Activated CD8-positive, alpha-beta T cell treated with anti-CD3 and anti-CD28 coated beads for 36 hours (primary cell): ENCODE measurements around the gene TBC1D14. TPM values are rescaled to one million over a fixed set of nuclear protein-coding genes. Genes with fewer than 3 reads are reported as not detected.

Source experiments
- ATAC-seq: fragments of 200-7000 bp; cut with Tn5 transposase; one replicate; pipeline ENCODE4 v1.10.0; 2021; ENCODE audit warnings: mild to moderate bottlenecking, moderate library complexity
- CTCF ChIA-PET: fragments of 350-600 bp; sonication (Branson Sonifier 250); formaldehyde crosslinking; loops from one replicate; lab custom pipeline; 2021; ENCODE audit warnings: antibody characterized with exemption; lab: Charles Lee
- POLR2A ChIA-PET: fragments of 350-600 bp; sonication (Branson Sonifier 250); formaldehyde crosslinking; loops from one replicate; lab custom pipeline; 2021; ENCODE audit warnings: antibody characterized with exemption; lab: Charles Lee
- DNase-seq: peaks from one replicate; pipeline ENCODE4 v3.0.0-alpha.2; 2020
- H3K27ac Mint-ChIP-seq: one replicate; pipeline ENCODE4 v1.8.0; 2021; ENCODE audit warnings: mild to moderate bottlenecking, mixed read lengths
- H3K27me3 Mint-ChIP-seq: one replicate; pipeline ENCODE4 v1.8.0; 2021; ENCODE audit warnings: mixed read lengths
- H3K36me3 Mint-ChIP-seq: one replicate; pipeline ENCODE4 v1.8.0; 2021; ENCODE audit warnings: low read depth, mixed read lengths
- H3K4me1 Mint-ChIP-seq: one replicate; pipeline ENCODE4 v1.8.0; 2021; ENCODE audit warnings: low read depth, mixed read lengths
- H3K4me3 Mint-ChIP-seq: one replicate; pipeline ENCODE4 v1.8.0; 2021; ENCODE audit warnings: mild to moderate bottlenecking, moderate library complexity, mixed read lengths
- H3K9me3 Mint-ChIP-seq: one replicate; pipeline ENCODE4 v1.8.0; 2021; ENCODE audit warnings: mixed read lengths
- CTCF ChIP-seq: fragments of 200-600 bp; IDR thresholded peaks from one replicate; pipeline ENCODE4 v1.8.0; 2022; ENCODE audit warnings: antibody characterized with exemption, mild to moderate bottlenecking
- intact Hi-C: fragments of 100-400 bp; cut with micrococcal nuclease; formaldehyde crosslinking; loops from one replicate; pipeline ENCODE4 v1.10.0; 2022
- total RNA-seq, 2 experiments: library from RNA; stranded (reverse); gene quantifications; one replicate each; pipeline ENCODE4 v1.2.3, GENCODE V29; 2021

TBC1D14 gene
- total RNA-seq, 2 experiments from 2014 or later, result 34.7 to 36.3 TPM

- no peak for ATAC-seq
- Mint-ChIP-seq H3K4me3 (no peak overlapping the region), H3K4me1 (peaks cover 67% of the 10 kb centered on the region), H3K27me3 (no peaks in the 10 kb centered on the region), H3K9me3 (no peaks in the 10 kb centered on the region), H3K36me3 (peaks cover 40% of the 10 kb centered on the region), H3K27ac (no peak overlapping the region)
- TF ChIP-seq CTCF, result no peak
- ChIA-PET POLR2A (interaction anchor here (1.2 kb wide), 1 partner anchor 13 kb away, joined by 4 read pairs; no protein-coding TSS in a partner anchor), CTCF (interaction anchor here (0.6 to 1.4 kb wide), 2 partner anchors 14 to 34 kb away, joined by 3 to 4 read pairs; no protein-coding TSS in a partner anchor)
- intact Hi-C loops, result no loop called here
- no peak for DNase-seq
These were observed 20.3 kb downstream of the TBC1D14 start for GRCh38 chr4:6929812-6930464.

DNA sequence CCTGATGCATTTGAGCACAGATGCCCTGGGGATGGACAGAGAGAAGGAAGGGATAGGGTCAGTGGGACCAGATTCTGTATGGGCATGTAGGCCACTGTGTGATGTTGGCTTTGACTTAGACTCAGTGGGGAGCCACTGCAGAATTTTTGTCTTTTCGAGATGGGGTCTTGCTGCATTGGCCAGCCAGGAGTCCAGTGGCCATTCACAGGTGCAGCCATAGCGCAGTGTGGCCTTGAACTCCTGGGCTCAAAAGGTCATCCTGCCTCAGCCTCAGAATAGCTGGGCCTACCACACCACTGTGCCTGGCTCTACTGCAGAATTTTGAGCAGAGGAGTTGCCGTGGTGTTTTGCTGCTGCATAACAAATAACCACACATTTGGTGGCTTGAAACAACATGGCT lies 22.8 kb downstream of the TBC1D14 start:
- DNase-seq, result no peak
- no peaks in the 10 kb centered on the region for H3K27me3 Mint-ChIP-seq
- intact Hi-C loops, result no loop called here
- POLR2A ChIA-PET, result no interaction called here
- H3K9me3 Mint-ChIP-seq, result peaks cover 1% of the 10 kb centered on the region
- CTCF ChIA-PET, result no interaction called here
- peaks cover 57% of the 10 kb centered on the region for H3K4me1 Mint-ChIP-seq
- peaks cover 29% of the 10 kb centered on the region for H3K36me3 Mint-ChIP-seq
- no peak overlapping the region for H3K4me3 Mint-ChIP-seq
- no peak overlapping the region for H3K27ac Mint-ChIP-seq
- no peak for TF ChIP-seq CTCF
- no peak for ATAC-seq

- Mint-ChIP-seq H3K36me3 (peaks cover 32% of the 10 kb centered on the region), H3K4me3 (no peak overlapping the region), H3K27me3 (no peaks in the 10 kb centered on the region), H3K4me1 (peaks cover 57% of the 10 kb centered on the region), H3K27ac (no peak overlapping the region), H3K9me3 (peaks cover 1% of the 10 kb centered on the region)
- intact Hi-C loops, result no loop called here
- DNase-seq (no peak), ATAC-seq (no peak)
- no peak for TF ChIP-seq CTCF
- CTCF ChIA-PET, result no interaction called here
- POLR2A ChIA-PET, result no interaction called here
These were observed 23.3 kb downstream of the TBC1D14 start for GRCh38 chr4:6932918-6933317.

GRCh38 chr4:6933691-6934430 lies 24.2 kb downstream of the TBC1D14 start:
- intact Hi-C loops, result no loop called here
- POLR2A ChIA-PET, result interaction anchor here (0.6 to 1.1 kb wide), 2 partner anchors 12 to 107 kb away, joined by 3 read pairs; no protein-coding TSS in a partner anchor
- Mint-ChIP-seq H3K27ac (peak overlapping the region; percentile 4), H3K4me3 (no peak overlapping the region), H3K4me1 (peaks cover 53% of the 10 kb centered on the region), H3K9me3 (peaks cover 1% of the 10 kb centered on the region), H3K36me3 (peaks cover 32% of the 10 kb centered on the region), H3K27me3 (no peaks in the 10 kb centered on the region)
- DNase-seq, result no peak
- TF ChIP-seq CTCF, result no peak
- CTCF ChIA-PET, result interaction anchor here (0.7 to 2.0 kb wide), 3 partner anchors 7 to 40 kb away, joined by 3 to 6 read pairs (median 5); no protein-coding TSS in a partner anchor
- no peak for ATAC-seq

GRCh38 chr4:6935965-6936364 lies 26.3 kb downstream of the TBC1D14 start:
- intact Hi-C loops, result no loop called here
- POLR2A ChIA-PET, result interaction anchor here (1.0 kb wide), 1 partner anchor 8 kb away, joined by 3 read pairs; no protein-coding TSS in a partner anchor
- no peak for DNase-seq
- peaks cover 63% of the 10 kb centered on the region for H3K4me1 Mint-ChIP-seq
- CTCF ChIA-PET, result no interaction called here
- H3K27me3 Mint-ChIP-seq, result no peaks in the 10 kb centered on the region
- TF ChIP-seq CTCF, result no peak
- peaks cover 32% of the 10 kb centered on the region for H3K36me3 Mint-ChIP-seq
- peak overlapping the region; percentile 10 for H3K27ac Mint-ChIP-seq
- ATAC-seq, result no peak
- H3K4me3 Mint-ChIP-seq, result no peak overlapping the region
- peaks cover 1% of the 10 kb centered on the region for H3K9me3 Mint-ChIP-seq
